GM19463 (cell line): Measurements from ENCODE around the gene SEL1L3.
"Not testable (repeated sequence)": the region's sequence is repeated elsewhere in the genome, so short reads cannot be mapped to it uniquely, and the experiment has no call there.

ENCODE experiments used
- ATAC-seq: cut with Tn5 transposase; IDR thresholded peaks from one replicate; pipeline ENCODE4 v1.9.1; 2021; ENCODE audit warnings: mild to moderate bottlenecking, moderate library complexity; ENCODE audit not compliant: unreplicated experiment

Gene SEL1L3

DNA sequence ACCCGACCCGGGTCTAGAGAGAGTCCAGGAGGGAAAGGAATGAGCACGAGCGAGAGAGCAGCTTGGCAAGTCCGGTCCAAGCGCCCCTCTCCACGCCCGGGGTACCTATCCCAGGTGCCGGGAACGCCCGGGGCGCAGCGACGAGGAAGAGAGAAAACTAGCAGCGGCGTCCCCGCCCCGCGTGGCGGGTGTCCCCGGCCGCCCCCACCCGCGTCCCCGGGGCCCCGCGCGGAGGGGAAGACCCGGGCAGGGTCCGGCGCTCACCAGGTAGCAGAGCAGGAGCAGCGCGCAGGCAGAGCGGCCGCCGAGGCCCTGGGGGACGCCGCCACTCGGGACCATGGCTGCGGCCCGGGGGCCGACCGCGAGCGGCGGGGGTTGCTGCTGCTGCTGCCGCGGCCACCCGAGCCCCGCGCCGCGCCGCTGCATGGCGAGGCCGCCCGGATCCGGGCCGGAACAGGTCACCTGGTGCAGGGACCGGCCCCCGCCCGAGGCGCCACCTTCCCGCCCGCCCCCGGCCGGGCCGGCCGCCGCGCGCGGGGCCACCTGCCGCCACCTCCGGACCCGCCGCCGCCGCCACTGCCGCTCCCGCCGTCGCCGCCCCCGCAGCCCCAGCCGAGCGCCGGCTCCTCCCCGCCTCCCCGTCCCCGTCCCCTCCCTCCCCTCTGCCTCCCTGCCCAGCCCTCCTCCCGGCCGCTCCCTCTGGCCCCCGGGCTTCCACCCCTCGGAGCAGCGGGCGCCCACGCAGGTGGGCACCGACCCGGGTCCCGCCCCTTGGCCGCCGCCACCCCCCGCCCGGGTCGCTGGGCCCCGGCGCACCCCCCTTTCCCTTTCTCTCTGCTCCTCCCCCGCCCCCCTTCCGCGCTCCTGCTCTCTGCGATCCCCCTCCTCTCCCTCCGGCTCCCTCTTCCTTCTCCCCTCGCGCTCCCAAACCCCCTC lies at the start of gene SEL1L3:
TSS of gene SEL1L3 (minus strand) at position 578 of the 936 bp plus-strand sequence. CDS start at position 426, 152 bp downstream.
- ATAC-seq: peak; percentile 40

GRCh38 chr4:25911356-25911755 lies 48.6 kb upstream of the SEL1L3 start:
- no peak for ATAC-seq

GRCh38 chr4:25908491-25908901 lies 45.7 kb upstream of the SEL1L3 start:
- ATAC-seq: no peak

DNA sequence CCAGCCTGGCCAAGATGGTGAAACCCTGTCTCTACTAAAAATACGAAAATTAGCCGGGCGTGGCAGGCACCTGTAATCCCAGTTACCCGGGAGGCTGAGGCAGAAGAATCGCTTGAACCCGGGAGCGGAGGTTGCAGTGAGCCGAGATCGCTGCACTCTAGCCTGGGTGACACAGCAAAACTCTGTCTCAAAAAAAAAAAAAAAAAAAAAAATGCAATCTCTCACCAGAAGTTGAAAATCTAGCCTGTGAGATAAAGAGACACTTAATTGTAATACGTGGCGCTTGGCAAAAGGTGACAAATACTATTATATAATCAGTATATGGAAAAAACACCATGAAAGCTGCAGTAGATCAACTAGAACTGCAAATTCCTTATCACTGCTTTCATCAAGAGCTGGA lies 43.3 kb upstream of the SEL1L3 start:
- ATAC-seq: not testable (repeated sequence)

DNA sequence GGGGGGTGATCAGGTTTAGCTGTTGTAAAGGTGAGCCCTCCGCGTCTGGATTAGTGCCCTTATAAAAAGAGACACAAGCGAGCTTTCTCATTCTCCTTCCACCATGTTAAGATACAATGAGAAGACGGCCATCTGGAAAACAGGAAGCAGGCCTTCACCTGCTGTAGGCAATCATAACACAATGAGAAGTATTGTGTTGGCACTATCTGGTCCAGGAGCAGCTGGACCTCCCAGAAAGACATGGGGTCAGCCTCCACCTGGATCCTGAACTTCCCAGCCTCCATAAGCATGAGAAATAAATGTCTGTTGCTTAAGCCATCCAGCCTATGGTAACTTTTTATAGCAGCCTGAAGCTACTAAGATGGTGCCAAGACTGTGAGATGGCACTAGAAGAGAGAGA lies 42.6 kb upstream of the SEL1L3 start:
- ATAC-seq: no peak

GRCh38 chr4:25904748-25905082 lies 41.9 kb upstream of the SEL1L3 start:
- ATAC-seq: no peak

DNA sequence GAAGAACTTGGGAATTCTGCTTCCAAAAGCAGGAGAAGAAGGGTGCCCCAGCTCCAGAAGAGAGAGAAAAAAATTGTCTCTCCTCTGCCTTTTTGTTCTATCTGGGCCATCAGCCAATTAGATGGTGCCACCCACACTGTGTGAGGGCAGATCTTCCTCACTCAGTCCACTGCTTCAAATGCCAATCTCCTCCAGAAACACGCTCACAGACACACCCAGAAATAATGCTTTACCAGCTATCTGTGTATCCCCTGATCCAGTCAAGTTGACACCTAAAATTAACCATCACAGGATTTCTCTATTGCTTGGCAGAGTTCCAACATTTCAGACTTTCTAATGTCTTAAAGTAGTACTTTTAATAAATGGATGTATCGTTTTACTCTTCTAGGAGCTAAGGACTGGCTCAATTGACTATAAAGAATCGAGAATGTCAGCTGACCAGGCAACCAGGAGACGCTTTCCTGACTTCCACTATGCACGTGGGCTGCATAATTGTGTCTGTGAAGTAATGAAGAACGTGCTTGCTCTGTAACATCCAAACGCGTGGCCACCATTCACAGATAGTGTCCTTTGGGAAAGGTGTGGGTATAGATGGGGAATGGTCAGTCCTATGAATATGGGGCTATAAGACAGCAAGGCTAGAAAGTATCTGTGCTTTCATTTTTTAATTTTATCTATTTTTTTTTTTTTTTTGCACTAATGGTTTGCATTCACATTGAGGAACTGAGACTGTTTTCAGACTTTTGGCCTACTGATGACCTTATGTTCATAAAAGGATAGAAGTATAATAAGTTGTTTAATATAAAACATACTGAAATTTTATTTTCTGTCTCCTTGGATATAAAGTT lies 41.3 kb upstream of the SEL1L3 start:
- ATAC-seq: no peak

DNA sequence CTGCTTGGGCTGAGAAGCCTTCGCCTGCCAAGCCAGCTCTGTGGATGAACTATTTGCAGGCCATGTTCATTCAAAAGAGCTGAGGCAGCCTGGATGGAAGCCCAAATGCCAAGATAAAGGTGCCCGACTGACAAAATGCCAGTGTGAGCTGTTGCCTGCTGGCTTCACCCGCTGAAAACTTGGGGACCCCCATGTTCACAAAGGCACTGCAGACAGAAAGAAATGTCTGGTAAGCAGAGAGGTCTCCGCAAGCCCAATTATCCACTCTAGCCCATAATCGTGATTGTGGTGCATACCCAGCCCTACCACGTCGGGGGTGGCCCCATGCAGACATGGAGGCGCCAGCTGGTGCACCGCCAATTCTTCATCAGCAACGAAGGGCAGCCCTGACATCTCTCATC lies 38.2 kb upstream of the SEL1L3 start:
- ATAC-seq: no peak

DNA sequence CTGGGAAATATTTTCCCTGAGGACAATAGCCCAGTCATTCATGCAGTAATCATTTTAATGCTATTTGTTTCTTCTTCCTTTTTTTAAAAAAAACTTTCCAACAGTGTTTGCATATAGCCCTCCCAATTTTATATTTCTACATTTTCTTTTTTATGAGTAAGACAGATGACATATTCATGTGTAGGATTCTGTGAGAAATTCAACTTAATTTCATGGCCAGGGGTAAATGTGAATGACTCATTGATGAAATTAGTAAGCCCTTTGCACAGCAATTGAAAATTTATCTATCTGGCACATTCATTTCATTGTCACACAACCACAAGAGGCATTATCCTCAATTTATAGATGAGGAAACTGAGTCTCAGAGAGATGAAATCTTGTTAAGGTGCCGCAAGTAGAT lies 37.5 kb upstream of the SEL1L3 start:
- no peak for ATAC-seq

GRCh38 chr4:25896776-25897539 lies 34.2 kb upstream of the SEL1L3 start:
- ATAC-seq: no peak

DNA sequence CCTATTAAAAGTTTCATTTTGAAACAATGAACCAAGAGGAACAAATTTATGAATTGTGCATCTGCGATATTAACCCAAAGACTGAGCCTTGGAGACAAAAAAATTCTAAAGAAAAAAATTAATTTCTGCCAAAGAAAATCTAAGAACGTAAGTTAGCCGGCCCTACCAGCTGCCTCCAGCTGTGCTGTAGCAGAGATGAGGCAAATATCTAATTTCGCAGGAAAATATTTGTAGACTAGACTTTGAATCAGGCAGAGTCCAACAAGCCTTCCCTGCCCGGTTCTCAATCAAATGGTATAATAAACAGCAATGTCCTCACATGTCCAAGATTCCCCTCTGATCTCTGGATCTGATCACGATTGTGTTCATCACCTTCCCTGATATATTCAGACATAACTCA lies 30.0 kb upstream of the SEL1L3 start:
- no peak for ATAC-seq

GRCh38 chr4:25890571-25891485 lies 28.0 kb upstream of the SEL1L3 start:
- no peak for ATAC-seq

DNA sequence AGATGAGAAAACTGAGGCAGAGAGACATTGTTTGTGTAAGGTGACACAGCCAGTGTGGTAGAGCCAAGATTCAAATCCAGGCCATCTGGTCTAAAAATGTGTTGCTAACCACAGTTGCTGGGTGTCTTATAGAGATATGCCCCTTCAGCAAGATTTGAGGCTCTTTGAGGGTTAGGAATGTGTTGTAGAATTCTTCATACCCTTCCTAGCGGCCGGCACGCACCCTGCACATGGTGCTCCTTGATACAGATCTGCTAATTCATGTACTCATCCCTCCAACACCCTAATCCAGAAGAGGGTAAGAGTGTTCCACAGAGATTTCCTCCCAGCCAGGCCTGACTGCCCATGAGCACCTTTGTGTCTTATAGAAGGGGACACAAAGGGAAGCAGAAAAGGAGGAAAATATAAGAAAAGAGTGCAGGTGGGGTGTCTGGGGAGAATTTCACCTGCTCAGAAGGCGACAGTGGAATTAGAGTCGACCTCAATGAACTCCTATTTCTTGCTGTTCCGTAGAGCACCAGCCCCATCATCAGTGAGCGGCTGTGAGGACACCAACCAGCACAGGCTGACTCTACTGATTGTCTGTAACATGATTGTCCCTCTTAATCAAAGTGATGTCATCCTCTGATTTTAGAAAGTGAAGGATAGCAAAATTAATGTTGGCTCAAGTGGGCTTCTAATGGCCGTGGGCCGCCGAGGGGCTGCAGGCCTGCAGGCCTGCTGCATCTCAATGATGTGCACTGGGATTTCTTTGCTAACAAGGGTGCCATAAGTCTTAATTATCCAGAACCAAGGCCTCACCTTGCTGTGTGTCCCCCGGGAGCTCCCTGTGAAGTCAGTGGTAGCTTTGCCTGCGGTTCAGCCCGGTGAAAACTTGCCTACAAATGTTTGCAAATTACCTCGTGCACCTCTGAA lies 27.1 kb upstream of the SEL1L3 start:
- ATAC-seq: no peak

DNA sequence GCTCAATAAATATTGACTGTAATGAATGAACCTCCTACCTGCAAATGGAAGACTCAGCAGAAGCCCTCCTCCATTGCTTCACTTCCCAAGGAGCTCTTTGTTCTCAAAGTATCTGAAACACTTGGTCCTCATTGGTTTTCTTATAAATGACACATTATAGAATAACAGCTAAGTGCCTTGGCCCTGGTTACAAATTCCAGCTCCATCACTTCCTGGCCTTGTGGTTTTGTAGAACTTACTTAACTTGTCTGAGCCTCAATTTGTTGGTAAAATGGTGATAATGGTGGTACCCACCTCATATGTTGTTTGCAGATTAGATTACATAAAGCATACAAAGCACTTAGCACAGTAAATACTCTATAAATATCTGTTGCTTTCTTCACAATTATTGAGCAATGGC lies 26.0 kb upstream of the SEL1L3 start:
- ATAC-seq: no peak

DNA sequence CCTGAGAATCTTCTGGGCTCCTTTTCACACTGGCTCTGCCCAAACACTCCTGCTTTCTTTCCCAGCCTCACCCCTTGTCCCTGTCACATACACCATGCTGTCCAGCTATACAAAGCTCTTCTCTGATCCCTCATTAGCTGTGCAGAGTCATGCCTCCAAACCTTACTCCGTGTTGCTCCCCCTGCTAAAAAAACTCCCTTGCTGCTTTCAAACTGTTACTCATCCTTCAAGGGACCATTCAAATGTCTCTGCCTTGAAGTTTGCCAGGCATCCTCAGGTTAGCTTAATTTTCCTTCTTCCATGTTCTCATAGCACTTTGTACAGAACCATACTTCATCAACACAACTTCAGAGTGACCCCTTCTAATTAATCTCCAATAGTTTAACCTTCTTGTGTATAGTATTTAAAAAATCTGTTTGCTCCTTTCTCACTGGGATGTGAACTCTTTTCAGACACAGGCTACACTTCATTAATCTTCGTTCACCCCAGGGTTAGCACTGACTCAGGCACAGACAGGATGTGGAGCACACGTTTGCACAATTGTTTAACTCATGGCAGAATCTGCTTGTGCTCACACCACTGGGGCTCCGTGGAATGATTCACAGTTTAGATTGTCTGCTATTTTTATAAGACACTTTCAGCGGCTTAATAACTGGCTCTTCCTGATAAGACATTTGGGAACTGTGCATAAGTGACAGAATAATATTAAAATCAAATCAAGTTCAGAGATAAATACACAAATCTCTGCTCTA lies 21.4 kb upstream of the SEL1L3 start:
- ATAC-seq: peak; percentile 52

- no peak for ATAC-seq
Observed at GRCh38 chr4:25883565-25883964, 20.8 kb upstream of the SEL1L3 start.

GRCh38 chr4:25882226-25882625 lies 19.4 kb upstream of the SEL1L3 start:
- ATAC-seq: no peak

DNA sequence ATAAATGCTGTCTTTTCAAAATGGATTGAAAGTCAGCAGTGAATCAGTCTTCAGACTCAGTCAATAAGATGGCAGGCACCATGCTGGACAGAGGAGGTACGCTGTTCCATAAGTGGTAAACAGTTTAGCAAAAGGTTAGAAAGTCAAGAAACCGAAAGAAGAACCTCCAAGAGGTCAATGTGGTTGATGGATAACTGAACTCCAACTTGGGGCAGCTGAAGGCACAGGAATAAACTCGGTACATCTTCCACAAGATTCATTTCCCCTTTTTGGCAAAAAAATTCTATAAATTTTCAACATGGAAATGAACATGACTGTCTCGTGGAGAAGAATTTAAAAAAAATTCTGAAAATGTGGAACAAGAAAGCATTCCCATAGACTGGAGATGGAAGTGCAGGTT lies 18.4 kb upstream of the SEL1L3 start:
- ATAC-seq: no peak
